Testis (tissue), 3 donors: ENCODE measurements around the gene CARM1. TPM values are rescaled to one million over a fixed set of nuclear protein-coding genes. Genes with fewer than 3 reads are reported as not detected.

Experiments
- DNase-seq: peaks from one replicate; pipeline ENCODE4 v3.0.0-alpha.2; 2019
- H3K27ac ChIP-seq, 2 donors: fragments of 200-600 bp; sonication (generic); one replicate each; pipeline ENCODE4 v1.5.1; 2019
- H3K27me3 ChIP-seq: fragments of 200-600 bp; sonication (generic); one replicate; pipeline ENCODE4 v1.5.1; 2019
- H3K36me3 ChIP-seq: fragments of 200-600 bp; sonication (generic); one replicate; pipeline ENCODE4 v1.5.1; 2017; ENCODE audit warnings: low read depth; ENCODE audit errors: missing control alignments
- H3K4me1 ChIP-seq: fragments of 200-600 bp; sonication (generic); one replicate; pipeline ENCODE4 v1.5.1; 2019
- H3K4me3 ChIP-seq, 2 donors: fragments of 200-600 bp; sonication (generic); one replicate each; pipeline ENCODE4 v1.5.1; 2017 to 2019
- H3K9me3 ChIP-seq: fragments of 200-600 bp; sonication (generic); one replicate; pipeline ENCODE4 v1.5.1; 2017
- POLR2A ChIP-seq: fragments of 450-650 bp; IDR thresholded peaks from one replicate; pipeline ENCODE4 v1.6.1; 2017; ENCODE audit warnings: antibody characterized with exemption, mild to moderate bottlenecking, moderate library complexity
- WGBS, 2 donors: methylation state at CpG; one replicate each; pipeline ENCODE4 v1.1.5; 2018; 5-methylcytosine and 5-hydroxymethylcytosine counted together
- intact Hi-C: fragments of 100-400 bp; cut with DNase I; formaldehyde crosslinking; loops from one replicate; pipeline ENCODE4 v1.15.1; 2023; ENCODE audit warnings: low total_unique reads
- microRNA-seq, 2 donors: library from miRNA; unstranded; fragments of <30 nt; microRNA quantifications; one replicate each; pipeline ENCODE4, GENCODE V29; 2016; ENCODE audit warnings: borderline number of aligned reads in 2 of 2, borderline replicate concordance in 1 of 2
- polyA plus RNA-seq: library from polyadenylated mRNA; stranded (reverse); fragments of 350-450 nt; fragmentation: Illumina TruSeq; extraction: RNeasy Lipid Tissue Mini Kit (QIAGEN cat#74804); gene quantifications from one replicate; pipeline ENCODE4 v1.2.3, GENCODE V29; 2014; ENCODE audit warnings: low read depth, low replicate concordance; ENCODE audit not compliant: insufficient read depth
- small RNA-seq, 2 donors: library from RNA; depleted of rRNA; stranded (forward); fragments of <200 nt; gene quantifications; one replicate each; pipeline ENCODE3, GENCODE V24; 2016
- total RNA-seq, 2 donors: library from RNA; depleted of rRNA; stranded (reverse); fragments of >200 nt; gene quantifications; one replicate each; pipeline ENCODE4 v1.2.3, GENCODE V29; 2016
- TF ChIP-seq, protein P1 (sequence below), 3 experiments: fragments of 450-650 bp in 2 of 3; fragments of 200-600 bp in 1 of 3; sonication (generic) in 1 of 3; IDR thresholded peaks; one replicate each; pipeline ENCODE4 v1.5.1; 2016 to 2019; ENCODE audit warnings: antibody characterized with exemption in 3 of 3, mild to moderate bottlenecking in 2 of 3, moderate library complexity in 1 of 3

Gene CARM1
- total and polyA plus RNA-seq, 3 donors from 2014 or later = 79.5 to 110 (median 82.4) TPM

DNA sequence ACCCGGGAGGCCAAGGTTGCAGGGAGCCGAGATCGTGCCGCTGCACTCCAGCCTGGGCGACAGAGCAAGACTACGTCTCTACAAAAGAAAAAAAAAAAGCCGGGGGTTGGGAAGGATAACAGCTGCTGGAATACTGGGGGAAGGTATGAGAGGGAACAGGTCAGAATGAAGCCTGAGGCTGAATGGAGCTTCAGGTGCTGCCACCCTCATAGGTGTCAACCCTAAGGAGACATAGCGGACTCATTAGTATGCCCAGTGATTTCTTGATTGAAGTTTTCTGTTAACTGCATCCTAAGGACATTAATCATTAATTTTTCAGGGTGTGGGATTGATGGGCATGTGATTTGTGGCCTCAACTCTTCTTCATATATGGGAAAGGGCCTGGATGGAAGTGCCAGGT is 95.5 kb downstream of the CARM1 start:
- no peaks in the 10 kb centered on the region for H3K27me3 ChIP-seq
- 85 to 90% methylated on average over 8 of the region's 8 CpGs for WGBS, 2 donors
- H3K27ac ChIP-seq = no peak overlapping the region
- H3K4me3 ChIP-seq = no peak overlapping the region
- intact Hi-C loops = no loop called here
- H3K4me1 ChIP-seq = no peaks in the 10 kb centered on the region
- no peaks in the 10 kb centered on the region for H3K36me3 ChIP-seq
- TF ChIP-seq POLR2A = no peak
- TF ChIP-seq, protein P1, sequence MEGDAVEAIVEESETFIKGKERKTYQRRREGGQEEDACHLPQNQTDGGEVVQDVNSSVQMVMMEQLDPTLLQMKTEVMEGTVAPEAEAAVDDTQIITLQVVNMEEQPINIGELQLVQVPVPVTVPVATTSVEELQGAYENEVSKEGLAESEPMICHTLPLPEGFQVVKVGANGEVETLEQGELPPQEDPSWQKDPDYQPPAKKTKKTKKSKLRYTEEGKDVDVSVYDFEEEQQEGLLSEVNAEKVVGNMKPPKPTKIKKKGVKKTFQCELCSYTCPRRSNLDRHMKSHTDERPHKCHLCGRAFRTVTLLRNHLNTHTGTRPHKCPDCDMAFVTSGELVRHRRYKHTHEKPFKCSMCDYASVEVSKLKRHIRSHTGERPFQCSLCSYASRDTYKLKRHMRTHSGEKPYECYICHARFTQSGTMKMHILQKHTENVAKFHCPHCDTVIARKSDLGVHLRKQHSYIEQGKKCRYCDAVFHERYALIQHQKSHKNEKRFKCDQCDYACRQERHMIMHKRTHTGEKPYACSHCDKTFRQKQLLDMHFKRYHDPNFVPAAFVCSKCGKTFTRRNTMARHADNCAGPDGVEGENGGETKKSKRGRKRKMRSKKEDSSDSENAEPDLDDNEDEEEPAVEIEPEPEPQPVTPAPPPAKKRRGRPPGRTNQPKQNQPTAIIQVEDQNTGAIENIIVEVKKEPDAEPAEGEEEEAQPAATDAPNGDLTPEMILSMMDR (IDR thresholded peaks at IDR 0.05) = no peak
- H3K9me3 ChIP-seq = no peaks in the 10 kb centered on the region
- DNase-seq = no peak

DNA sequence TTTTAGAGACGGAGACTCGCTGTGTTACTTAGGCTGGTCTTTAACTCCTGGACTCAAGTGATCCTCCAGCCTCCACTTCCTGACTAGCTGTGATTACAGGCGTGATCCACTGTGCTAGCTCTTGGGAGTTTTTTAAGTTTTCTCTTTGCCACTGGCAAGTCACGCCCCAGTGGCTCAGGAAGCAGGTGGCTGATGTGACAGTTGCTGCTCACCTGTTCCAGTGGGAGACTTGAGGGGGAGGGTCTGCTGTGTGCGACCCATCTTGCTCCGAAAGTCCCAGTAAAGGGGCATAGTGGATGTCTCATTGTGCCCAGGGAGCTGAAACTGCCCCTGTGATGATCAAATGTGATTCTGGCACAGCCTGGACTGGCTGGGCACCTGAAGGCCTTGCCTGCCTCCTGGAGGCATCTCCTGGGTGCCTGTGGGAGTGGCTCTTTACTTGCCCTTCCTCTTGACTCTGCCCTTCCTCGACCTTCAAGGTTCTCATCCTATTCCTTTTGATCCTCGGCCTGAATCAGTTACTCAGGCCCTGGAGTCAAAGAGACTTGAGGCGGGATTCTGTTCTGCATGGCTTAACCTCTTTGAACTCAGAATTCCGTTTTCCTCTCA is 97.3 kb downstream of the CARM1 start:
- H3K27ac ChIP-seq = no peak overlapping the region
- H3K9me3 ChIP-seq = no peaks in the 10 kb centered on the region
- no peaks in the 10 kb centered on the region for H3K4me1 ChIP-seq
- H3K27me3 ChIP-seq = no peaks in the 10 kb centered on the region
- intact Hi-C loops = no loop called here
- TF ChIP-seq POLR2A = no peak
- TF ChIP-seq, protein P1 (IDR thresholded peaks at IDR 0.05) = no peak
- 70 to 71% methylated on average over 8 to 10 of the region's 10 CpGs for WGBS, 2 donors
- no peak for DNase-seq
- H3K36me3 ChIP-seq = no peaks in the 10 kb centered on the region
- no peak overlapping the region for H3K4me3 ChIP-seq

DNA sequence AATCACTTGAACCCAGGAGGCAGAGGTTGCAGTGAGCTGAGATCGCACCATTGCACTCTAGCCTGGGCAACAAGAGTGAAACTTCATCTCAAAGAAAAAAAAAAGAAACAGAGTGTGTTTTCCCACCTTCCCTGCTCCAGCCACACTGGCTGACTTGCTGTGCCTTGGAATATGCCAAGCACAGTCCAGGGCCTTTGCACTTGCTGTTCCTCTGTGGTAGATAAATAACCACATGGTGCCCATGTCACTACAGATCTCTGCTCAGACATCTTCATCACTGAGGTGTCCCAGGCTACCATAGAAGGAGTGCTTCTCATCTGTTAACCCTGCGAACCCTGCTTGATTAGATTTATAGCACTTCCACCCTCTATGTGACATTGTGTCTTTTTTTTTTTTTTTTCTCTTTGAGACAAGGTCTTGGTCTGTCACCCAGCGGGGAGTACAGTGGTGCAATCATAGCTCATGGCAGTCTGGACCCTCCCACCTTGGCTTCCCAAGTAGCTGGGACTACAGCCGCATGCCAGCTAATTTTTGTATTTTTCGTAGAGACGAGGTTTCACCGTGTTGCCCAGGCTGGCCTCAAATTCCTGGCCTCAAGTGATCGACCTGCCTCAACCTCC is 99.9 kb downstream of the CARM1 start:
- Histone ChIP-seq H3K9me3 (no peaks in the 10 kb centered on the region), H3K27ac (no peak overlapping the region), H3K4me1 (peaks cover 10% of the 10 kb centered on the region), H3K36me3 (no peaks in the 10 kb centered on the region), H3K27me3 (no peaks in the 10 kb centered on the region), H3K4me3 (no peak overlapping the region)
- no peak for DNase-seq
- intact Hi-C loops = no loop called here
- no peak for TF ChIP-seq POLR2A
- TF ChIP-seq, protein P1 (IDR thresholded peaks at IDR 0.05) = no peak
- WGBS, 2 donors = 89 to 90% methylated on average over 8 of the region's 8 CpGs

Small RNA genes within 50 kb of the gene (microRNA-seq; reads per million reads assigned to microRNA genes)
- 0.69 to 0.70 reads per million in 2 donors for gene MIR6793

Small RNA genes within 50 kb of the gene (small RNA-seq; reads per million reads assigned to genes)
- 0 to 0.18 reads per million in 2 donors for gene MIR6793

Other genes with a start within 250 kb of the CARM1 start
- gene SLC44A2, start 246.0 kb upstream of the CARM1 start, total RNA-seq = 100 to 1,000 TPM; 360 to 463 TPM
- 268 TPM for gene SLC44A2, start 246.0 kb upstream of the CARM1 start, polyA plus RNA-seq
- gene ILF3, start 217.2 kb upstream of the CARM1 start, total RNA-seq = 100 to 1,000 TPM; 246 to 253 TPM
- 263 TPM for gene ILF3, start 217.2 kb upstream of the CARM1 start, polyA plus RNA-seq
- 10 to 100 TPM; 44.3 to 44.6 TPM for gene QTRT1, start 170.1 kb upstream of the CARM1 start, total RNA-seq
- gene QTRT1, start 170.1 kb upstream of the CARM1 start, polyA plus RNA-seq = 27.8 TPM
- gene DNM2, start 153.5 kb upstream of the CARM1 start, total RNA-seq = 100 to 1,000 TPM; 226 to 274 TPM
- gene DNM2, start 153.5 kb upstream of the CARM1 start, polyA plus RNA-seq = 166 TPM
- 10 to 100 TPM; 34.0 to 59.3 TPM for gene TMED1, start 35.3 kb upstream of the CARM1 start, total RNA-seq
- gene TMED1, start 35.3 kb upstream of the CARM1 start, polyA plus RNA-seq = 30.2 TPM
- gene C19orf38, start 23.1 kb upstream of the CARM1 start, total RNA-seq = 10 to 100 TPM; 17.4 to 21.0 TPM
- gene C19orf38, start 23.1 kb upstream of the CARM1 start, polyA plus RNA-seq = 19.3 TPM
- 100 to 1,000 TPM in 1 of 2 donors, 10 to 100 TPM in 1; 95.3 to 106 TPM for gene YIPF2, start 57.1 kb downstream of the CARM1 start, total RNA-seq
- 143 TPM for gene YIPF2, start 57.1 kb downstream of the CARM1 start, polyA plus RNA-seq
- 10 to 100 TPM; 40.9 to 45.7 TPM for gene TIMM29, start 57.3 kb downstream of the CARM1 start, total RNA-seq
- gene TIMM29, start 57.3 kb downstream of the CARM1 start, polyA plus RNA-seq = 20.2 TPM
- gene SMARCA4, start 89.5 kb downstream of the CARM1 start, total RNA-seq = 100 to 1,000 TPM; 180 to 188 TPM
- 141 TPM for gene SMARCA4, start 89.5 kb downstream of the CARM1 start, polyA plus RNA-seq
- gene LDLR, start 217.9 kb downstream of the CARM1 start, total RNA-seq = 10 to 100 TPM; 12.5 to 19.0 TPM
- 20.1 TPM for gene LDLR, start 217.9 kb downstream of the CARM1 start, polyA plus RNA-seq